ENCODE measurements around the gene RPL13. TPM values are rescaled to one million over a fixed set of nuclear protein-coding genes. Genes with fewer than 3 reads are reported as not detected.

The RPL13 gene
- total RNA-seq, 2 experiments from 2014 or later: 2,645 to 2,648 TPM

- ChIA-PET CTCF (no interaction called here), POLR2A (no interaction called here)
These were observed 44.9 kb downstream of the RPL13 start for GRCh38 chr16:89605186-89605970.

GRCh38 chr16:89606006-89606405, 45.5 kb downstream of the RPL13 start:
- ChIA-PET POLR2A (no interaction called here), CTCF (interaction anchor here (0.7 kb wide), 1 partner anchor 38 kb away, joined by 3 read pairs; no protein-coding TSS in a partner anchor)

- CTCF ChIA-PET: interaction anchor here (0.8 kb wide), 1 partner anchor 93 kb away, joined by 3 read pairs; no protein-coding TSS in a partner anchor
- POLR2A ChIA-PET: no interaction called here
These were observed 47.0 kb downstream of the RPL13 start for GRCh38 chr16:89607453-89607852.

- POLR2A ChIA-PET: no interaction called here
- CTCF ChIA-PET: interaction anchor here (1.7 kb wide), 1 partner anchor 8 kb away, joined by 4 read pairs; no protein-coding TSS in a partner anchor
These were observed 47.7 kb downstream of the RPL13 start for GRCh38 chr16:89607937-89608740.

GRCh38 chr16:89610108-89610453, 49.6 kb downstream of the RPL13 start:
- POLR2A ChIA-PET: no interaction called here
- CTCF ChIA-PET: no interaction called here

- POLR2A ChIA-PET: no interaction called here
- CTCF ChIA-PET: no interaction called here
These were observed 52.1 kb downstream of the RPL13 start for GRCh38 chr16:89612415-89613166.

- ChIA-PET CTCF (interaction anchor here (0.6 kb wide), 1 partner anchor 176 kb away, joined by 3 read pairs; no protein-coding TSS in a partner anchor), POLR2A (no interaction called here)
These were observed 52.9 kb downstream of the RPL13 start, which contains the start of gene DPEP1 for GRCh38 chr16:89613231-89613953. Gene DPEP1 (plus strand): TSS chr16:89613642. CDS start chr16:89630411, 16,769 bp downstream.

- POLR2A ChIA-PET: no interaction called here
- CTCF ChIA-PET: interaction anchor here (0.6 to 2.1 kb wide), 2 partner anchors 12 to 175 kb away, joined by 3 to 10 read pairs; no protein-coding TSS in a partner anchor
These were observed 53.5 kb downstream of the RPL13 start for GRCh38 chr16:89613954-89614459.

Other genes with a start within 250 kb of the RPL13 start
- 100 to 1,000 TPM; 152 to 159 TPM for gene ANKRD11, start 70.1 kb upstream of the RPL13 start, total RNA-seq
- 10 to 100 TPM; 71.9 to 79.6 TPM for gene SPG7, start 52.3 kb upstream of the RPL13 start, total RNA-seq
- gene CPNE7, start 15.1 kb downstream of the RPL13 start, total RNA-seq: 1 to 10 TPM; 5.6 to 7.0 TPM
- not detected for gene DPEP1, start 53.0 kb downstream of the RPL13 start, total RNA-seq
- gene CHMP1A, start 97.0 kb downstream of the RPL13 start, total RNA-seq: 10 to 100 TPM; 80.5 to 80.8 TPM
- 10 to 100 TPM; 13.7 to 14.4 TPM for gene SPATA33, start 97.2 kb downstream of the RPL13 start, total RNA-seq
- gene CDK10, start 126.0 kb downstream of the RPL13 start, total RNA-seq: 10 to 100 TPM; 89.7 to 93.2 TPM
- 1 to 10 TPM; 7.4 to 7.9 TPM for gene SPATA2L, start 141.0 kb downstream of the RPL13 start, total RNA-seq
- gene VPS9D1, start 160.2 kb downstream of the RPL13 start, total RNA-seq: 1 to 10 TPM; 2.0 to 2.6 TPM
- gene ZNF276, start 160.9 kb downstream of the RPL13 start, total RNA-seq: 10 to 100 TPM; 28.7 to 28.9 TPM

Data from activated CD8-positive, alpha-beta memory T cell treated with anti-CD3 and anti-CD28 coated beads for 36 hours (primary cell).